PC-3 (cell line): Measurements from ENCODE around the gene ABRACL. TPM values are rescaled to one million over a fixed set of nuclear protein-coding genes. Genes with fewer than 3 reads are reported as not detected.
"Not testable (repeated sequence)": the region's sequence is repeated elsewhere in the genome, so short reads cannot be mapped to it uniquely, and the experiment has no call there.

Source experiments
- ATAC-seq: fragments of 200-7000 bp; cut with Tn5 transposase; 2 replicates; pipeline ENCODE4 v1.9.1; 2020; ENCODE audit warnings: mild to moderate bottlenecking, moderate library complexity
- BruUV-seq: library from RNA; stranded (reverse); fragments of 400-500 nt; replicated peaks from 2 replicates; lab custom pipeline; 2021; lab: Mats Ljungman, UMichigan
- CTCF ChIA-PET: fragments of 300-600 bp; sonication (Branson Sonifier 250); formaldehyde crosslinking; loops from one replicate; lab custom pipeline; 2022; ENCODE audit warnings: antibody characterized with exemption; lab: Charles Lee
- POLR2A ChIA-PET: fragments of 300-600 bp; sonication (Branson Sonifier 250); formaldehyde crosslinking; loops from one replicate; lab custom pipeline; 2022; ENCODE audit warnings: antibody characterized with exemption; ENCODE audit not compliant: unreplicated experiment; lab: Charles Lee
- DNase-seq: peaks from one replicate; pipeline ENCODE4 v3.0.0-alpha.2; 2015
- H2AFZ ChIP-seq: fragments of 300-600 bp; sonication (generic); 2 replicates; pipeline ENCODE4 v1.6.0; 2016; ENCODE audit warnings: antibody characterized with exemption, low read length
- H3F3A ChIP-seq: fragments of 300-600 bp; sonication (generic); one replicate; pipeline ENCODE4 v1.6.0; 2017; ENCODE audit warnings: antibody characterized with exemption, low read length, control low read depth, mild to moderate bottlenecking; ENCODE audit not compliant: unreplicated experiment
- H3K27ac ChIP-seq: fragments of 300-600 bp; sonication (generic); 2 replicates; pipeline ENCODE4 v1.5.1; 2016; ENCODE audit warnings: mild to moderate bottlenecking, low read length
- H3K27me3 ChIP-seq: fragments of 300-600 bp; sonication (generic); 2 replicates; pipeline ENCODE4 v1.6.1; 2016; ENCODE audit warnings: low read length, mixed read lengths
- H3K36me3 ChIP-seq: fragments of 300-600 bp; sonication (generic); 2 replicates; pipeline ENCODE4 v1.6.1; 2016; ENCODE audit warnings: low read depth, mixed run types, low read length, mixed read lengths
- H3K4me1 ChIP-seq: fragments of 300-600 bp; sonication (generic); 2 replicates; pipeline ENCODE4 v1.5.1; 2016; ENCODE audit warnings: low read length; ENCODE audit not compliant: insufficient read depth
- H3K4me2 ChIP-seq: fragments of 300-600 bp; sonication (generic); 2 replicates; pipeline ENCODE4 v1.6.0; 2016; ENCODE audit warnings: low read length
- H3K4me3 ChIP-seq: fragments of 300-600 bp; sonication (generic); 2 replicates; pipeline ENCODE4 v1.5.1; 2016; ENCODE audit warnings: mild to moderate bottlenecking, low read length, mixed read lengths
- H3K79me2 ChIP-seq: fragments of 300-600 bp; sonication (generic); 2 replicates; pipeline ENCODE4 v1.6.1; 2017; ENCODE audit warnings: low read length, mixed read lengths
- H3K9ac ChIP-seq: fragments of 300-600 bp; sonication (generic); 2 replicates; pipeline ENCODE4 v1.6.0; 2016; ENCODE audit warnings: mild to moderate bottlenecking, low read length
- H3K9me2 ChIP-seq: fragments of 300-600 bp; sonication (generic); replicated peaks from 2 replicates; pipeline ENCODE4 v1.6.1; 2016; ENCODE audit warnings: mixed run types, low read length, mixed read lengths
- H3K9me3 ChIP-seq: fragments of 300-600 bp; sonication (generic); 2 replicates; pipeline ENCODE4 v1.6.1; 2016; ENCODE audit warnings: low read length, mixed read lengths
- H4K20me1 ChIP-seq: fragments of 300-600 bp; sonication (generic); 2 replicates; pipeline ENCODE4 v1.6.1; 2016; ENCODE audit warnings: low read length, mixed read lengths
- EZH2 ChIP-seq: fragments of 300-600 bp; sonication (generic); IDR thresholded peaks from one replicate; pipeline ENCODE4 v1.6.1; 2017; ENCODE audit warnings: antibody characterized with exemption, mild to moderate bottlenecking, low read length; ENCODE audit not compliant: unreplicated experiment
- EZH2phosphoT487 ChIP-seq: fragments of 300-600 bp; sonication (generic); IDR thresholded peaks from 2 replicates; pipeline ENCODE4 v1.6.1; 2018; ENCODE audit warnings: mild to moderate bottlenecking, antibody characterized with exemption, low read length, borderline replicate concordance
- intact Hi-C: fragments of 100-400 bp; cut with micrococcal nuclease; formaldehyde crosslinking; loops from 2 replicates; pipeline ENCODE4 v1.9.0; 2023
- total RNA-seq: library from RNA; depleted of rRNA; stranded (reverse); fragments of >200 nt; gene quantifications from 2 replicates; pipeline ENCODE4 v1.2.3, GENCODE V29; 2014
- TF ChIP-seq, protein P1 (sequence below): fragments of 300-600 bp; sonication (generic); conservative IDR thresholded peaks from 2 replicates; pipeline ENCODE4 v1.5.1; 2017; ENCODE audit warnings: antibody characterized with exemption, low read depth, mild to moderate bottlenecking, low read length

The ABRACL gene
- total RNA-seq, 1 experiment from 2014 or later: 35.8 TPM

DNA sequence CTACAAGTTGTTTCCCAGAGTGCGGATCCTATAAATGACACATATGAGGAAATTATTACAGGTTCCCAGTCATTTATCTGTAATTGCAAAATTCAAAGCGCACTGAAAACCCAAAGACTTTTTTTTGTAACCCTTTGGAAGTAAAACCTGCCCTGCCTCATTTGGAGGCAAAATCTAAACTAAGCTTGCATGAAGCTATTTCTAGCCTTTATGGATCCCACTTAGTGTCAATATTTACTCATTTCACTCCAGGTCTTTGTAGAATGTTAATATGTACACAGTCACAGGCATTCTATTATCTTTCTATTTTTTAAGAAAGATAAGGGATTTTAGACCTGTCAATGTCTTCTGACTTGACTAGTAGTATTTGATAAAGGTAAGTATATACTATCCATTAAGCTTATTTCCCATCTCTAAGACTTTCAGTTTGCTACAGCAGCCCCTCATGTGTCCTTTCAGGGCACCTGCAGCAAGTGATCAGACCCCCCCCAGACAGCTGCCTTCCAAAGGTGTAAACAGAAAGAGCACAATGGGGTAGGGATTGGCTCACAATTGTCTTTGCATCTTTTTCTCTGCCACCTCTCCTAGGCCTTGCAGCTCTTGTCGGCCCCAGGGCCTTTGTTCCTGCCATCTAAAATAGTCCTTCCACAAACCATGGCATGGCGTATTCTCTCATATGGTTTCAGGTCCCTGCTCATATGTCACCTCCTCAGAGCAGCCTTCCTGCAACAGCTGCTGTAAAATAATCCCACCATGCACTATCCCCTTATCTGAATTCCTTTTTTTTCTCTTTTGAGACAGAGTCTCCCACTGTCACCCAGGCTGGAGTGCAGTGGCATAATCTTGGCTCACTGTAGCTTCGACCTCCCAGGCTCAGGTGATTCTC is 39.2 kb upstream of the ABRACL start:
- no TSS peak for BruUV-seq
- intact Hi-C loops: no loop called here
- no peak for TF ChIP-seq EZH2
- no peak for TF ChIP-seq EZH2phosphoT487
- TF ChIP-seq, protein P1, sequence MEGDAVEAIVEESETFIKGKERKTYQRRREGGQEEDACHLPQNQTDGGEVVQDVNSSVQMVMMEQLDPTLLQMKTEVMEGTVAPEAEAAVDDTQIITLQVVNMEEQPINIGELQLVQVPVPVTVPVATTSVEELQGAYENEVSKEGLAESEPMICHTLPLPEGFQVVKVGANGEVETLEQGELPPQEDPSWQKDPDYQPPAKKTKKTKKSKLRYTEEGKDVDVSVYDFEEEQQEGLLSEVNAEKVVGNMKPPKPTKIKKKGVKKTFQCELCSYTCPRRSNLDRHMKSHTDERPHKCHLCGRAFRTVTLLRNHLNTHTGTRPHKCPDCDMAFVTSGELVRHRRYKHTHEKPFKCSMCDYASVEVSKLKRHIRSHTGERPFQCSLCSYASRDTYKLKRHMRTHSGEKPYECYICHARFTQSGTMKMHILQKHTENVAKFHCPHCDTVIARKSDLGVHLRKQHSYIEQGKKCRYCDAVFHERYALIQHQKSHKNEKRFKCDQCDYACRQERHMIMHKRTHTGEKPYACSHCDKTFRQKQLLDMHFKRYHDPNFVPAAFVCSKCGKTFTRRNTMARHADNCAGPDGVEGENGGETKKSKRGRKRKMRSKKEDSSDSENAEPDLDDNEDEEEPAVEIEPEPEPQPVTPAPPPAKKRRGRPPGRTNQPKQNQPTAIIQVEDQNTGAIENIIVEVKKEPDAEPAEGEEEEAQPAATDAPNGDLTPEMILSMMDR: no peak

DNA sequence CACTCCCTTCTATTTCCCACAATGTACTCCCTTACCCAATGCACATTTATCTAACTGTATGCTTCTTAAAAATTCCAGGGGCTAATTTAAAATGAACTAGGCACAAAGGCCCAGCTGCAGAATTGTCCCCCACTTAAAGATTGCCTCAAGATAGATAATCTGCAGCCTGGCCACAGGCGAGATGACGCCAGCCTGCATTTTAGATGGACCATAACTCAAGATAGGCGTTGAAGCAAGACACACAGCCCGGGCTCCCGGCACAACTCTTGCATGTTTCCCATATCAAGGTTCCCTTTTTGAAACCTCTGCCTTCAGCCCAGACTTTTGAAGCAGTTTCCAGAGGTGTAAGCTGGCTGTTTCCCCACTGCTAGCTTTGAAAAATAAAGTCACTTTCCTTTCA is 37.3 kb upstream of the ABRACL start:
- Histone ChIP-seq H3K9me2 (no peaks in the 10 kb centered on the region), H3K36me3 (no peaks in the 10 kb centered on the region), H3F3A (no peaks in the 10 kb centered on the region), H3K9ac (no peak overlapping the region), H3K4me2 (no peak overlapping the region), H3K4me1 (peaks cover 22% of the 10 kb centered on the region), H3K27ac (no peak overlapping the region), H3K27me3 (no peaks in the 10 kb centered on the region), H4K20me1 (peaks cover 10% of the 10 kb centered on the region), H2AFZ (no peak overlapping the region), H3K79me2 (peaks cover 18% of the 10 kb centered on the region), H3K4me3 (no peak overlapping the region), H3K9me3 (no peaks in the 10 kb centered on the region)
- ATAC-seq (no peak), DNase-seq (no peak)
- intact Hi-C loops: no loop called here
- POLR2A ChIA-PET: no interaction called here
- BruUV-seq: no TSS peak
- TF ChIP-seq, protein P1: no peak
- TF ChIP-seq EZH2phosphoT487: no peak
- CTCF ChIA-PET: interaction anchor here (0.6 kb wide), 1 partner anchor 1575 kb away, joined by 3 read pairs; no protein-coding TSS in a partner anchor

More for the DNA sequence above, 39.2 kb upstream of the ABRACL start:
- DNase-seq (no peak), ATAC-seq (no peak)
- peak overlapping the region; percentile 94 for H3K4me2 ChIP-seq
- no peaks in the 10 kb centered on the region for H3K9me2 ChIP-seq
- H3K79me2 ChIP-seq: peaks cover 36% of the 10 kb centered on the region
- POLR2A ChIA-PET: no interaction called here
- H3F3A ChIP-seq: no peaks in the 10 kb centered on the region
- peaks cover 40% of the 10 kb centered on the region for H3K4me1 ChIP-seq
- peak overlapping the region; percentile 97 for H2AFZ ChIP-seq
- H4K20me1 ChIP-seq: peaks cover 28% of the 10 kb centered on the region
- no peaks in the 10 kb centered on the region for H3K36me3 ChIP-seq
- no peak overlapping the region for H3K9ac ChIP-seq
- H3K27me3 ChIP-seq: no peaks in the 10 kb centered on the region
- no peak overlapping the region for H3K27ac ChIP-seq
- H3K9me3 ChIP-seq: no peaks in the 10 kb centered on the region
- CTCF ChIA-PET: interaction anchor here (0.6 to 0.7 kb wide), 2 partner anchors 35 to 173 kb away, joined by 3 to 4 read pairs; no protein-coding TSS in a partner anchor
- H3K4me3 ChIP-seq: no peak overlapping the region

DNA sequence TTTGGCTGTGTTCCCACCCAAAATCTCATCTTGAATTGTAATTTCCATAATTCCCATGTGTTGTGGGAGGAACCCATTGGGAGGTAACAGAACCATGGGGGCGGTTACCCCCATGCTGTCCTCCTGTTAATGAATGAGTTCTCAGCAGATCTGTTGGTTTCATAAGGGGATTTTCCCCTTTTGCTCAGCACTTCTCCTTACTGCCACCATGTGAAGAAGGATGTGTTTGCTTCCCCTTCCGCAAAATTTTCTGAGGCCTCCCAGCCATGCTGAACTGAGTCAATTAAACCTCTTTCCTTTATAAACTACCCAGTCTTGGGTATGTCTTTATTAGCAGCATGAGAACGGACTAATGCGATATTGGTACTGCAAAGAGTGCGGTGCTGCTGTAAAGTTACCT is 35.6 kb upstream of the ABRACL start:
- H3K79me2 ChIP-seq, H2AFZ ChIP-seq, BruUV-seq, H3K4me3 ChIP-seq, H3K36me3 ChIP-seq, intact Hi-C loops, CTCF ChIA-PET, H4K20me1 ChIP-seq, ATAC-seq, DNase-seq, H3K27me3 ChIP-seq, H3F3A ChIP-seq, H3K9me3 ChIP-seq, POLR2A ChIA-PET, H3K9me2 ChIP-seq: not testable (repeated sequence)
- Histone ChIP-seq H3K4me2 (peak overlapping the region; percentile 26; the same call in 1 of the 2 replicates), H3K4me1 (peaks cover 19% of the 10 kb centered on the region), H3K9ac (peak overlapping the region; percentile 29; the same call in 1 of the 2 replicates), H3K27ac (peak overlapping the region; percentile 57)

GRCh38 chr6:138993410-138993809 is 35.1 kb upstream of the ABRACL start:
- H2AFZ ChIP-seq, POLR2A ChIA-PET, H3F3A ChIP-seq, intact Hi-C loops, H3K27me3 ChIP-seq, H3K4me3 ChIP-seq, CTCF ChIA-PET, H3K36me3 ChIP-seq, BruUV-seq, H3K9me3 ChIP-seq, H3K79me2 ChIP-seq, H3K9me2 ChIP-seq, ATAC-seq, H4K20me1 ChIP-seq: not testable (repeated sequence)
- peaks cover 19% of the 10 kb centered on the region for H3K4me1 ChIP-seq
- DNase-seq: peak; percentile 55
- peak overlapping the region; percentile 29; the same call in 1 of the 2 replicates for H3K9ac ChIP-seq
- H3K4me2 ChIP-seq: peak overlapping the region; percentile 26; the same call in 1 of the 2 replicates
- H3K27ac ChIP-seq: peak overlapping the region; percentile 57
